ENCODE measurements around the gene MSL3. TPM values are rescaled to one million over a fixed set of nuclear protein-coding genes. Genes with fewer than 3 reads are reported as not detected.

The MSL3 gene
- total RNA-seq, 1 experiment from 2014 or later: 27.1 TPM

GRCh38 chrX:11813341-11813740 lies 55.3 kb downstream of the MSL3 start:
- no peak overlapping the region for H3K27ac Mint-ChIP-seq (ENCODE audit: low read depth, unreplicated experiment)
- H3K9me3 Mint-ChIP-seq (ENCODE audit: unreplicated experiment): no peaks in the 10 kb centered on the region
- no peak for DNase-seq (ENCODE audit: unreplicated experiment)
- POLR2A ChIA-PET: no interaction called here
- CTCF ChIA-PET: interaction anchor here (0.7 kb wide), 1 partner anchor 26 kb away, joined by 8 read pairs; no protein-coding TSS in a partner anchor
- intact Hi-C loops (cut with micrococcal nuclease): no loop called here
- no peaks in the 10 kb centered on the region for H3K36me3 Mint-ChIP-seq (ENCODE audit: insufficient read depth, unreplicated experiment)
- no peak overlapping the region for H3K4me3 Mint-ChIP-seq (ENCODE audit: unreplicated experiment)
- BruUV-seq (replicated peaks): no TSS peak
- no peak for TF ChIP-seq CTCF (IDR thresholded peaks at IDR 0.05; ENCODE audit: unreplicated experiment)
- no peaks in the 10 kb centered on the region for H3K4me1 Mint-ChIP-seq (ENCODE audit: insufficient read depth, unreplicated experiment)
- H3K27me3 Mint-ChIP-seq (ENCODE audit: insufficient read depth, unreplicated experiment): peaks cover 36% of the 10 kb centered on the region

Other genes with a start within 250 kb of the MSL3 start
- gene ARHGAP6, start 92.3 kb upstream of the MSL3 start, total RNA-seq (2022): not detected in 2 replicates

All from MCF 10A (cell line).